OCI-LY7 (cell line): Measurements from ENCODE around the gene RAD51B. TPM values are rescaled to one million over a fixed set of nuclear protein-coding genes. Genes with fewer than 3 reads are reported as not detected.

Experiments used
- BruUV-seq: library from RNA; stranded (reverse); fragments of 400-500 nt; replicated peaks from 2 replicates; lab custom pipeline; 2021; lab: Mats Ljungman, UMichigan
- CTCF ChIA-PET: fragments of 300-600 bp; sonication (Branson Sonifier 250); formaldehyde crosslinking; loops from one replicate; lab custom pipeline; 2022; ENCODE audit warnings: antibody characterized with exemption; ENCODE audit not compliant: unreplicated experiment; lab: Charles Lee
- POLR2A ChIA-PET: fragments of 300-600 bp; sonication (Branson Sonifier 250); formaldehyde crosslinking; loops from one replicate; lab custom pipeline; 2022; ENCODE audit warnings: antibody characterized with exemption; lab: Charles Lee
- DNase-seq: peaks from one replicate; pipeline ENCODE4 v3.0.0-alpha.2; 2015; ENCODE audit warnings: low spot score
- H2AFZ ChIP-seq: fragments of 200-600 bp; sonication (generic), shearing (Covaris generic); 2 replicates; pipeline ENCODE4 v1.6.1; 2014; ENCODE audit warnings: mild to moderate bottlenecking, antibody characterized with exemption, low read length, moderate library complexity
- H3K27ac ChIP-seq: fragments of 200-600 bp; sonication (generic); 2 replicates; pipeline ENCODE4 v1.5.1; 2014; ENCODE audit warnings: mixed run types, low read depth, mild to moderate bottlenecking, moderate library complexity, low read length, inconsistent platforms; ENCODE audit not compliant: poor library complexity, severe bottlenecking
- H3K36me3 ChIP-seq: fragments of 200-600 bp; sonication (generic); 2 replicates; pipeline ENCODE4 v1.6.1; 2014; ENCODE audit warnings: mild to moderate bottlenecking, antibody characterized with exemption, low read length, moderate library complexity, mixed read lengths; ENCODE audit not compliant: insufficient read depth
- H3K4me1 ChIP-seq: fragments of 200-600 bp; sonication (generic); 2 replicates; pipeline ENCODE4 v1.5.1; 2014; ENCODE audit warnings: mild to moderate bottlenecking, low read length; ENCODE audit not compliant: insufficient read depth, poor library complexity, severe bottlenecking
- H3K4me2 ChIP-seq: fragments of 200-600 bp; sonication (generic); 2 replicates; pipeline ENCODE4 v1.6.1; 2014; ENCODE audit warnings: mild to moderate bottlenecking, low read length
- H3K4me3 ChIP-seq: fragments of 200-600 bp; sonication (generic); 2 replicates; pipeline ENCODE4 v1.5.1; 2014; ENCODE audit warnings: mild to moderate bottlenecking, low read depth, low read length; ENCODE audit not compliant: poor library complexity, severe bottlenecking
- H3K79me2 ChIP-seq: fragments of 200-600 bp; sonication (generic); 2 replicates; pipeline ENCODE4 v1.6.1; 2016; ENCODE audit warnings: low read depth, mild to moderate bottlenecking, low read length, moderate library complexity, mixed read lengths; ENCODE audit not compliant: insufficient read depth
- H3K9me2 ChIP-seq: fragments of 200-600 bp; sonication (generic); 2 replicates; pipeline ENCODE4 v1.6.1; 2016; ENCODE audit warnings: mild to moderate bottlenecking, low read length, mixed read lengths; ENCODE audit not compliant: insufficient read depth
- H3K9me3 ChIP-seq: fragments of 200-600 bp; sonication (generic); 2 replicates; pipeline ENCODE4 v1.6.1; 2014; ENCODE audit warnings: mild to moderate bottlenecking, mixed run types, low read length, mixed read lengths
- H4K20me1 ChIP-seq: fragments of 200-600 bp; sonication (generic); 2 replicates; pipeline ENCODE4 v1.6.1; 2014; ENCODE audit warnings: mild to moderate bottlenecking, antibody characterized with exemption, low read length, moderate library complexity, mixed read lengths; ENCODE audit not compliant: insufficient read depth
- EZH2phosphoT487 ChIP-seq: fragments of 200-600 bp; sonication (generic); IDR thresholded peaks from 2 replicates; pipeline ENCODE4 v1.6.1; 2018; ENCODE audit warnings: low read depth, borderline replicate concordance, mild to moderate bottlenecking, mixed run types, antibody characterized with exemption, low read length, moderate library complexity, mixed read lengths
- intact Hi-C: fragments of 100-400 bp; cut with micrococcal nuclease; formaldehyde crosslinking; loops from one replicate; pipeline ENCODE4 v1.10.0; 2022; ENCODE audit not compliant: unreplicated experiment
- total RNA-seq, 2 experiments: library from RNA; depleted of rRNA in 1 of 2; stranded (reverse); fragments of >200 nt in 1 of 2; shearing (Covaris generic) in 1 of 2; gene quantifications; 2 replicates each; pipeline ENCODE4 v1.2.3, GENCODE V29; 2014 to 2022
- TF ChIP-seq, protein P1 (sequence below): fragments of 200-600 bp; sonication (generic); conservative IDR thresholded peaks from 2 replicates; pipeline ENCODE4 v1.5.1; 2014; ENCODE audit warnings: mild to moderate bottlenecking, antibody characterized with exemption, low read length, moderate library complexity, mixed read lengths

RAD51B gene
- total RNA-seq, 2 experiments from 2014 or later: 41.4 to 89.9 TPM

GRCh38 chr14:68279777-68280233 is 460.2 kb downstream of the RAD51B start:
- DNase-seq: peak; percentile 93
- Histone ChIP-seq H3K36me3 (no peaks in the 10 kb centered on the region), H3K27ac (peak overlapping the region; percentile 92), H3K9me3 (no peaks in the 10 kb centered on the region), H3K79me2 (peaks cover 7% of the 10 kb centered on the region; the same call in 1 of the 2 replicates), H3K4me3 (peak overlapping the region; percentile 63), H3K4me1 (peaks cover 98% of the 10 kb centered on the region), H3K9me2 (no peaks in the 10 kb centered on the region), H3K4me2 (peak overlapping the region; percentile 80), H2AFZ (no peak overlapping the region; the same call in 1 of the 2 replicates), H4K20me1 (no peaks in the 10 kb centered on the region)
- intact Hi-C loops: loop anchor here (5.0 kb wide), 2 partner anchors 62 to 227 kb away; no protein-coding TSS in a partner anchor
- ChIA-PET CTCF (interaction anchor here (0.8 to 1.5 kb wide), 2 partner anchors 9 kb away, joined by 3 to 4 read pairs; no protein-coding TSS in a partner anchor), POLR2A (interaction anchor here (0.6 to 2.6 kb wide), 10 partner anchors 8 to 535 kb away, joined by 3 to 13 read pairs (median 4); partner anchors contain the start of gene ZFP36L1)
- BruUV-seq: no TSS peak
- no peak for TF ChIP-seq EZH2phosphoT487
- TF ChIP-seq, protein P1, sequence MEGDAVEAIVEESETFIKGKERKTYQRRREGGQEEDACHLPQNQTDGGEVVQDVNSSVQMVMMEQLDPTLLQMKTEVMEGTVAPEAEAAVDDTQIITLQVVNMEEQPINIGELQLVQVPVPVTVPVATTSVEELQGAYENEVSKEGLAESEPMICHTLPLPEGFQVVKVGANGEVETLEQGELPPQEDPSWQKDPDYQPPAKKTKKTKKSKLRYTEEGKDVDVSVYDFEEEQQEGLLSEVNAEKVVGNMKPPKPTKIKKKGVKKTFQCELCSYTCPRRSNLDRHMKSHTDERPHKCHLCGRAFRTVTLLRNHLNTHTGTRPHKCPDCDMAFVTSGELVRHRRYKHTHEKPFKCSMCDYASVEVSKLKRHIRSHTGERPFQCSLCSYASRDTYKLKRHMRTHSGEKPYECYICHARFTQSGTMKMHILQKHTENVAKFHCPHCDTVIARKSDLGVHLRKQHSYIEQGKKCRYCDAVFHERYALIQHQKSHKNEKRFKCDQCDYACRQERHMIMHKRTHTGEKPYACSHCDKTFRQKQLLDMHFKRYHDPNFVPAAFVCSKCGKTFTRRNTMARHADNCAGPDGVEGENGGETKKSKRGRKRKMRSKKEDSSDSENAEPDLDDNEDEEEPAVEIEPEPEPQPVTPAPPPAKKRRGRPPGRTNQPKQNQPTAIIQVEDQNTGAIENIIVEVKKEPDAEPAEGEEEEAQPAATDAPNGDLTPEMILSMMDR: no peak

DNA sequence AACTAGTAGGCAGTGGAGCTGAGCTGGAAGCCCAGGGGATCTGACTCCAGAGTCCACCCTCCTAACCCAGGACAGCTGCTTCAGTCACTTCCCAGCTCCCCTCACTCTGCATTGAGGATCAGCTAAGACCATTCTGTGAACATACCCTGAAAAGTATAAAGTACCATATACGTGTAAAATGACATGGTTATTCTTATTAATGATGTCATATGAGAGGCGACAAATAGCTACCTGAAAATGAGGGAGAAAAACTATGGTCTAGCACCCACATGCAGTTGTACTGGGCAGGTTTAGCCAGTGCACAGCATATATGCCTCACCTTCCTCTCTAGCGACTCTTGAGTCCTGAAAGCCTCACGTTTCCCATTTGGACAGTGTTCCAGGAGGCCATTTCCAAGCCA is 461.9 kb downstream of the RAD51B start:
- Histone ChIP-seq H3K27ac (peak overlapping the region; percentile 92), H2AFZ (no peak overlapping the region), H3K4me1 (peaks cover 98% of the 10 kb centered on the region), H3K4me2 (peak overlapping the region; percentile 80), H3K79me2 (peaks cover 7% of the 10 kb centered on the region; the same call in 1 of the 2 replicates), H3K9me3 (no peaks in the 10 kb centered on the region), H3K36me3 (no peaks in the 10 kb centered on the region), H3K9me2 (no peaks in the 10 kb centered on the region), H3K4me3 (no peak overlapping the region), H4K20me1 (no peaks in the 10 kb centered on the region)
- no peak for TF ChIP-seq EZH2phosphoT487
- TF ChIP-seq, protein P1: no peak
- CTCF ChIA-PET: interaction anchor here (1.3 kb wide), 1 partner anchor 22 kb away, joined by 4 read pairs; no protein-coding TSS in a partner anchor
- no TSS peak for BruUV-seq
- intact Hi-C loops: loop anchor here (5.0 kb wide), 2 partner anchors 61 to 226 kb away; no protein-coding TSS in a partner anchor
- no peak for DNase-seq
- POLR2A ChIA-PET: interaction anchor here (0.5 to 6.2 kb wide), 14 partner anchors 11 to 225 kb away, joined by 3 to 58 read pairs (median 4); no protein-coding TSS in a partner anchor
